CD1c-positive myeloid dendritic cell (primary cell): ENCODE data around the gene NOX5.
"Not testable (repeated sequence)": the region's sequence is repeated elsewhere in the genome, so short reads cannot be mapped to it uniquely, and the experiment has no call there.

Experiments used
- DNase-seq: peaks from one replicate; pipeline ENCODE4 v3.0.0-alpha.2; 2016; ENCODE audit errors: extremely low spot score

NOX5 gene, protein sequence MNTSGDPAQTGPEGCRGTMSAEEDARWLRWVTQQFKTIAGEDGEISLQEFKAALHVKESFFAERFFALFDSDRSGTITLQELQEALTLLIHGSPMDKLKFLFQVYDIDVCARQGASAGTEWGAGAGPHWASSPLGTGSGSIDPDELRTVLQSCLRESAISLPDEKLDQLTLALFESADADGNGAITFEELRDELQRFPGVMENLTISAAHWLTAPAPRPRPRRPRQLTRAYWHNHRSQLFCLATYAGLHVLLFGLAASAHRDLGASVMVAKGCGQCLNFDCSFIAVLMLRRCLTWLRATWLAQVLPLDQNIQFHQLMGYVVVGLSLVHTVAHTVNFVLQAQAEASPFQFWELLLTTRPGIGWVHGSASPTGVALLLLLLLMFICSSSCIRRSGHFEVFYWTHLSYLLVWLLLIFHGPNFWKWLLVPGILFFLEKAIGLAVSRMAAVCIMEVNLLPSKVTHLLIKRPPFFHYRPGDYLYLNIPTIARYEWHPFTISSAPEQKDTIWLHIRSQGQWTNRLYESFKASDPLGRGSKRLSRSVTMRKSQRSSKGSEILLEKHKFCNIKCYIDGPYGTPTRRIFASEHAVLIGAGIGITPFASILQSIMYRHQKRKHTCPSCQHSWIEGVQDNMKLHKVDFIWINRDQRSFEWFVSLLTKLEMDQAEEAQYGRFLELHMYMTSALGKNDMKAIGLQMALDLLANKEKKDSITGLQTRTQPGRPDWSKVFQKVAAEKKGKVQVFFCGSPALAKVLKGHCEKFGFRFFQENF

GRCh38 chr15:69014454-69014853 is at the start of gene NOX5:
TSS of gene NOX5 (plus strand) at chr15:69014695. CDS start at chr15:69014736, 41 bp downstream.
- no peak for DNase-seq

GRCh38 chr15:68966996-68967395 is 47.5 kb upstream of the NOX5 start:
- DNase-seq: no peak

- DNase-seq: no peak
Measured at GRCh38 chr15:68967948-68968347, 46.5 kb upstream of the NOX5 start.

GRCh38 chr15:68969298-68969697 is 45.2 kb upstream of the NOX5 start:
- no peak for DNase-seq

- no peak for DNase-seq
Measured at GRCh38 chr15:68972201-68973065, 42.1 kb upstream of the NOX5 start.

GRCh38 chr15:68975651-68976160 is 38.8 kb upstream of the NOX5 start:
- DNase-seq: not testable (repeated sequence)

- DNase-seq: not testable (repeated sequence)
Measured at GRCh38 chr15:68977426-68977825, 37.1 kb upstream of the NOX5 start.

DNA sequence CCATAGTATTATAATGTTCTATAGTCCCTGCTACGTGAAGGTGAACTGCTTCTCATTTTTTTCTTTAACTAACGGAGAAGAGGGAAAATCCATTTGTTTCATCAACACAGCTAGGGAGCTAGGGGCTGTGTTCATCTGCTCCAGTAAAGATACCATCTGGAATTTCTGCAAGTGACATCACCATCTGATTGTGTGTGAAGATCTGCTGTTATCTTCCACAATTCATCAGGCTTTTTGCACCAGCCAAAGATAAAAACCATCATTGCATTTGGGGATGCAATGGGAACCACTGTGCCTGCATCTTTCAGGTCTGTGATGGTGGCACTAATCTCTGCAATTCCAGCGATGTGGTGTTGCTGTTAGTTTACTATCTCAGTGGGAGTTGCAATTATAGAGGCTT is 35.5 kb upstream of the NOX5 start:
- no peak for DNase-seq

DNA sequence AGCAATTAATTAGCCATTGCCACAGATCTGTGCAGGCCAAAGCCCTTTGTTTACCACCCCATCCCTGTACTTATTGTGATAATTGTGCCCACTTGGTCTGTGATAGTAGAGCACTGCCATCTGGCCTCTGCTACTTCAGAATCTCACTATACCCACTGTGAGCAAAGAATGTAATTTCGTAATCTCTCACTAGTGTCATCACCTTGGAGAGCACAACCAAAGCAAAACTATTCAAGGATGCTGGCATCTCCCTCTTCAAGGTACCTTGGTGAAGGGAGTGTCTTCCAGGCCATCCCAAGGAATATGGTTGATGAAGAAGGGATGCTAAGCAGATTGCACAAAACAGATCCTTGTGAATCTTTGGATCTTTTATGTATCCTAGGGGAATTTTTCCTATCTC is 34.7 kb upstream of the NOX5 start:
- no peak for DNase-seq

GRCh38 chr15:68980786-68981185 is 33.7 kb upstream of the NOX5 start:
- no peak for DNase-seq

DNA sequence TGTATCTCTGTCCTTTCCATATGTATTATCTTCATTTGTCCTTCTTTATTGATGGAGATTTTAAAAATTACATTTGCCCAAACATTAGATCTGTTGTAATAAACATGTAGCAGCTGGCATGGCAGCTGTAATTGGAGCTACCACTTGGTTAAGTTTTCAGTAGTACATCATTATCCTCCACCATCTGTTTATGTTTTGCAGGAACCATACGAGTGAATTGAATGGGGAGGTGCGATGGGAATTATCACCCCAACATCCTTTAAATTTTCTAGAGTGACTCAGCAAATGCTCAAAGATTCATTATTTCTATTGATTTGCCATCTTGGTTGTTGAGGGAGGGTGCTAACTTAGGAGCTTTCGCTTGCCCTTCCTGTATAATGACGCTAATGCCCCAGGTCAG is 32.6 kb upstream of the NOX5 start:
- no peak for DNase-seq

GRCh38 chr15:68982976-68983563 is 31.4 kb upstream of the NOX5 start:
- DNase-seq: no peak

DNA sequence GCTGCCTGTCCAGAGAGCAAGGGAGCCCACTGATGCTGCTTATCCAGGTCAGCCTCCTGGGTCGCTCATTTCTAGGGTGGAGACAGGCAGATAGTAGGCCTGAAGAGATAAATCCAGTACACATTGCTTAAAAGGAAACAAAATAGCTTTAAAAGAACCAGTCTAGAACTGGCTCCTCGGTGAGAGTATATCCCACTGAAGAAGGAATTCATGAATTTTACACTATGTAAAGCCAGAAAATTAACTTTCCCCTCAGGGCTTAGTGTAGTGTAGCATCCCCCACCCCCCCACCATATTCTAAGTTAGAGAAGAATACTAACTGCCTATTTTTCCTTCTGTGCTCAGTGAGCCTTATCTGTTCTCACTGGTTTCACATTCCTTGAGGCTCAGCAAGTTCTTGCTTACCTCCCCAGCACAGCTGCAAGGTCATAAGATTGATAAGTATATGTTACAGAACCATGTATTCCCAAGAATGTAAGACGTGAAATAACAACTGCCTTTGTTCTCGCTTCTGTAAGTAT is 30.5 kb upstream of the NOX5 start:
- no peak for DNase-seq

GRCh38 chr15:68984586-68984985 is 29.9 kb upstream of the NOX5 start:
- DNase-seq: no peak

DNA sequence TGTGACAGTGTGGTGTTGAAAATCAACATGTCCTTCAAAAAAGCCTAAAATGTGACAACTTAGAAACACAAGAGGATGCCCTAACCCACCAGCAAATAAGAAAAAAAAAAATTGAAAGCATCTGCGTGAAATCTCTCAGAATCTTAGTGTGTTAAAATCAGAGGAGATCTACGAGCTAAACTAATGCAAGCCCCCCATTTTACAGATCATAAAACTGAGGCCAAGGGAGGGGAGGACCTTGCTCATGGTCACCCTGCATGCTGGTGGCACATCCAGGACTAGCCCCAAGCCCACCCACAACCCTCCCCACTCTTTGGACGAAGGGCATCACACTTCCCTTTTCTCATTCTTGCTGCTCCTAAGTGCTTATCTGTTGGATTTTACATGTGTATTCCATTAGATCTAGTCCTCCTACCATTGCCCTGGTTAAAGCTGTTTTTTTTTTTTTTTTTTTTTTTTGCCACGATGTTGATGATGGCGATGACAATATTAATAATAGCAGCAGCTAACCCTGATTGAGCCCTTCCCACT is 29.1 kb upstream of the NOX5 start:
- DNase-seq: no peak

- no peak for DNase-seq
Measured at GRCh38 chr15:68986322-68986721, 28.2 kb upstream of the NOX5 start.

DNA sequence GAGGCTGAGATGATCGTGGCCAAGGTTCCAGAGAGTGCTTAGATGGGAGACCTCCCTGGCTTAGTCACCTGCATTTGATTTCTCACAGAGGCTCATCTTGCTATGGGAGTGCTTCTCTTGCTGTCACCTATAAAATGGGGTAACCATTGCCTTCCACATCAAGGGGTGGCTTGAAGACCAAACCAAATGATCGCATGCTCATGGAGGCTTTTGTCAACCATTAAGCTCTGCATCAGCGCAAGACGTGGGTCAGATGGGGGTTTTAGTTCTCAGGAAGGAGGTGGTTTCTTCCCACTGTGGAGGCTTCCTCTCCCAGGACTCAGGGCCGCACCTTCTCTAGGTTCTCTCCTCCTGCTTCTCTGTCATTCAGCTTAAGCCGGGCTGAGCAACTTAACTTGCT is 27.4 kb upstream of the NOX5 start:
- DNase-seq: no peak

DNA sequence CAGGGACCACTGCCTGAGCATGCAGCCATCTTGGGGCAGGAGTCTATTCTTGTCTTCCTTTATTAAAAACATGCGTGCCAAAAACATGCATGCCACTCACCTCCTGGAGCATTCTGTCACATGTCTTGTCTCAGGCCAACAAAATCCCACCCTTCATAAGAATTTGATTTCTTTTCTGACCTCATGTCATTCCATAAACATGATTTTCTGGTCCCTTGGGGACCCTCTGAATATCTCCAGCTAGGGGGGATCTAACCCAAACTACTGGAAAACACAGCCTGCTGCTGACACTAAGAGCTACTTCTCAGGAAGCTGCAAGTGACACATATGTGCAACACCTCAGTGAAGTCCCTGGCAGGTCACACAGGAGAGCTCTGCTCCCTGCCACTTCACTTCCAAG is 26.8 kb upstream of the NOX5 start:
- DNase-seq: no peak

DNA sequence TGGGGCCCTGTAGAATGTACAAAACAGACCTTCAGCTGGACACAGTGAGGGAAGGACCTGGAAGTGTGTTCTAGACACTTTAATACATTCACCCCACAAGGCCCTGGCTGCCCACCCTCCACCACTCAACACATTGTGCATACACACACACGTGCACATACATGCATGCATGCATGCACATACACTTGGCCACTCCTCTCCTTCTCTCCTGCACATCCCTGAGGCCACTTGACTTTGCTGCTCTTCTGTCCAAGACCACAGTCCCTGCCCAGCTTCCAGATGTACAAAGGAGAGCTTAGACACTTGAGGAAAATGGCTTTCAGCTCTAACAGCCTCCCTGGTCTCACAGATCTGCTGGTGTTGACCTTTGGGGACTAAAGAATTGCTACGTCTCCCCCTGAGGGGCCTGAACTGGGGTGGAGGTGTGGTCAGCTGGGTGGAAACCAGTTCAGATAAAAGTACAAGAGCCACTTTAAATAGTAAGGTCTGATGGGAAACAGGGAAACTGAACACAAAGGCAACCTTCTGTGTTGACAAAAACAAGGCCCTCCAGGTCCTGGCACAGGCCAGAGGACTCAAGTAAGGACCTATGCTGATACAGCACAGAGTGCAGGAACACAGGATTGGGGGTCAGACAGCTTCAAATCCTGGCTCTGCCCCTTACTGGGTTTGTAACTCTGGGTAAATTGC is 24.8 kb upstream of the NOX5 start:
- DNase-seq: no peak

DNA sequence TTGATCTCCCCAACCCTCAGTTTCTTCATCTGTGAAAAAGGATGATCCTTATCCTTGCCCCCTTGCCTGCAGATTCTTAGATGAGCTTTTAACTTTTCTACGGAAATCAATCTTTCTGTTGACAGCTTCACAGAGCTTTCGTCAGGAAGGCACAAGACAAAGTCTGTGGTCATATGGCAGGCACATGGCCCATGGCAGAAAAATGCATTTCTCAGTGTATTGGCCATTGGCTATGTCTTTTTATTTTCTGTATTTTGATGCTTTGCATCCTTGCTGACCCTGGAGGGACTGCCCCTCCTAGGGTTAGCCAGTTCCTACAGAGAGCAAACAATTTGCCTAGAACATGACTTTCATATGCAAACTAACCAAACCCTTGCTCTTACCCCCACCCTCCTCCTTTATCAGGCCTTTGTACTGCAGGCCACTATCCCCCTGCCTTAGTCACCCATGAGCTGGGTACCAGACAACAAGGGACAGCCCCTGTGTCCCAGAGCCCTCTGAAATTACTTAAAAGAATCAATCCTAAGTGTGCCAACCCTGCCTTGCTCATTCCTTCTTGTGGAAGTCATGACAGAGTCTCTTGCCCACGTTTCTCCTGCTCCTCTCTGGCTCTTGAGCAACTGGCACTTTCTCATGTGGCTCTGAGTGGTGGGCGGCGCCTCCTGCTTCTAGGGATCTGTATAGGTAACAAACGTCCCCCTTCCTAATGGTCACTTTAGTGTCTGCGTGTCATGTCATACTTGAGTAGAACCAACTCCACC is 24.1 kb upstream of the NOX5 start:
- DNase-seq: no peak
